Hepatocyte (in vitro differentiated cells): ENCODE measurements around the gene C2CD4C. TPM values are rescaled to one million over a fixed set of nuclear protein-coding genes. Genes with fewer than 3 reads are reported as not detected.
"Not testable (repeated sequence)": the region's sequence is repeated elsewhere in the genome, so short reads cannot be mapped to it uniquely, and the experiment has no call there.

Experiments used
- DNase-seq: peaks from one replicate; pipeline ENCODE4 v3.0.0-alpha.2; 2016; ENCODE audit warnings: low spot score
- H2AFZ ChIP-seq: fragments of 200-600 bp; sonication (generic); 2 replicates; pipeline ENCODE4 v1.6.0; 2016; ENCODE audit warnings: antibody characterized with exemption, mild to moderate bottlenecking
- H3K27ac ChIP-seq: fragments of 200-600 bp; sonication (generic); 2 replicates; pipeline ENCODE4 v1.5.1; 2016; ENCODE audit warnings: mild to moderate bottlenecking
- H3K27me3 ChIP-seq: fragments of 200-600 bp; sonication (generic); 2 replicates; pipeline ENCODE4 v1.6.1; 2016
- H3K36me3 ChIP-seq: fragments of 200-600 bp; sonication (generic); replicated peaks from 2 replicates; pipeline ENCODE4 v1.5.1; 2016; ENCODE audit warnings: low read depth; ENCODE audit not compliant: insufficient read depth
- H3K4me1 ChIP-seq: fragments of 200-600 bp; sonication (generic); 2 replicates; pipeline ENCODE4 v1.5.1; 2016; ENCODE audit warnings: mild to moderate bottlenecking, moderate library complexity; ENCODE audit not compliant: insufficient read depth
- H3K4me2 ChIP-seq: fragments of 200-600 bp; sonication (generic); 2 replicates; pipeline ENCODE4 v1.6.0; 2016
- H3K4me3 ChIP-seq: fragments of 200-600 bp; sonication (generic); 2 replicates; pipeline ENCODE4 v1.5.1; 2016; ENCODE audit warnings: mild to moderate bottlenecking
- H3K79me2 ChIP-seq: fragments of 200-600 bp; sonication (generic); 2 replicates; pipeline ENCODE4 v1.6.0; 2017; ENCODE audit warnings: mild to moderate bottlenecking
- H3K9me2 ChIP-seq: fragments of 200-600 bp; sonication (generic); replicated peaks from 2 replicates; pipeline ENCODE4 v1.6.0; 2017; ENCODE audit warnings: mild to moderate bottlenecking; ENCODE audit not compliant: insufficient read depth
- H3K9me3 ChIP-seq: fragments of 200-600 bp; sonication (generic); 2 replicates; pipeline ENCODE4 v1.5.1; 2016; ENCODE audit warnings: low read depth, mild to moderate bottlenecking
- H4K20me1 ChIP-seq: fragments of 200-600 bp; sonication (generic); 2 replicates; pipeline ENCODE4 v1.6.0; 2016; ENCODE audit warnings: mild to moderate bottlenecking; ENCODE audit not compliant: insufficient read depth, poor library complexity, severe bottlenecking
- CTCF ChIP-seq: fragments of 200-600 bp; sonication (generic); IDR thresholded peaks from 2 replicates; pipeline ENCODE4 v1.5.1; 2016; ENCODE audit warnings: antibody characterized with exemption, mild to moderate bottlenecking; ENCODE audit not compliant: poor library complexity
- EZH2 ChIP-seq: fragments of 200-600 bp; sonication (generic); IDR thresholded peaks from 2 replicates; pipeline ENCODE4 v1.6.1; 2016; ENCODE audit warnings: antibody characterized with exemption, mild to moderate bottlenecking, borderline replicate concordance
- EZH2phosphoT487 ChIP-seq: fragments of 200-600 bp; sonication (generic); IDR thresholded peaks from one replicate; pipeline ENCODE4 v1.6.1; 2018; ENCODE audit warnings: antibody characterized with exemption, mild to moderate bottlenecking, low read depth, moderate library complexity; ENCODE audit not compliant: unreplicated experiment, severe bottlenecking
- WGBS: methylation state at CpG from one replicate; pipeline ENCODE4 v1.1.6; 2016; ENCODE audit warnings: low lambda C conversion rate; ENCODE audit errors: missing lambda C conversion rate; 5-methylcytosine and 5-hydroxymethylcytosine counted together
- polyA plus RNA-seq: library from polyadenylated mRNA; unstranded; fragments of >200 nt; fragmentation: Nextera tagmentation; extraction: Ambion mirVana; gene quantifications from 2 replicates; pipeline ENCODE4 v1.2.1, GENCODE V29; 2016
- total RNA-seq: library from RNA; depleted of rRNA; stranded (reverse); fragments of >200 nt; gene quantifications from 2 replicates; pipeline ENCODE4 v1.2.3, GENCODE V29; 2014

C2CD4C gene
- total and polyA plus RNA-seq, 2 experiments from 2014 or later = 3.4 to 4.6 TPM

- H3K4me1 ChIP-seq = no peaks in the 10 kb centered on the region
- no peak overlapping the region for H2AFZ ChIP-seq
- H3K9me2 ChIP-seq = no peaks in the 10 kb centered on the region
- no peaks in the 10 kb centered on the region for H4K20me1 ChIP-seq
- no peaks in the 10 kb centered on the region for H3K9me3 ChIP-seq
- H3K27me3 ChIP-seq = no peaks in the 10 kb centered on the region
- no peak overlapping the region for H3K4me2 ChIP-seq
- H3K36me3 ChIP-seq = no peaks in the 10 kb centered on the region
- H3K4me3 ChIP-seq = no peak overlapping the region
- no peaks in the 10 kb centered on the region for H3K79me2 ChIP-seq
- H3K27ac ChIP-seq = no peak overlapping the region
- no peak for DNase-seq
- WGBS = 84% methylated on average over 11 of the region's 12 CpGs
- TF ChIP-seq EZH2 = no peak
- no peak for TF ChIP-seq EZH2phosphoT487
- TF ChIP-seq CTCF = no peak
These were observed 19.0 kb downstream of the C2CD4C start for GRCh38 chr19:389935-390289.

- WGBS = 81% methylated on average over 20 of the region's 21 CpGs
- no peak overlapping the region for H2AFZ ChIP-seq
- no peaks in the 10 kb centered on the region for H3K27me3 ChIP-seq
- no peaks in the 10 kb centered on the region for H3K9me2 ChIP-seq
- H3K9me3 ChIP-seq = no peaks in the 10 kb centered on the region
- no peak overlapping the region for H3K4me2 ChIP-seq
- no peak overlapping the region for H3K4me3 ChIP-seq
- DNase-seq = no peak
- TF ChIP-seq CTCF (no peak), EZH2phosphoT487 (no peak)
- no peaks in the 10 kb centered on the region for H3K4me1 ChIP-seq
- no peaks in the 10 kb centered on the region for H3K79me2 ChIP-seq
- H4K20me1 ChIP-seq = no peaks in the 10 kb centered on the region
- no peak overlapping the region for H3K27ac ChIP-seq
- H3K36me3 ChIP-seq = no peaks in the 10 kb centered on the region
These were observed 19.6 kb downstream of the C2CD4C start for GRCh38 chr19:389255-389934.

DNA sequence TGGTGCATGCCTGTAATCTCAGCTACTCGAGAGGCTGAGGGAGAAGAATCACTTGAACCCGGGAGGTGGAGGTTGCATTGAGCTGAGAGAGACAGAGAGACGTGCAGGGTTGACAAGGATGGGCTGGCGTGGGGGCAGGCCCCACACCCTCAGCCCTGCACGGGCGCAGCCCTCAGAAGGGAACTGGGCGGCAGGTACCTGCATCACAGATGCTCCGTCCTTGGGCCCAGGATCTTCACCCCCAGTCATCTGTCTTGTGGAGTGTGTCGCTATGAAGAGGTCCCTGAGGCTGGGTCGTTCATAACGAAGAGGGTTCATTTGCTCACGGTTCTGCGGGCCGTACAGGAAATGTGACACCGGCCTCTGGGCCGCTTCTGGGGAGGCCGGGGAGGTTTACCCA lies 20.3 kb downstream of the C2CD4C start:
- H3K4me3 ChIP-seq = no peak overlapping the region
- H3K27me3 ChIP-seq = no peaks in the 10 kb centered on the region
- no peaks in the 10 kb centered on the region for H3K36me3 ChIP-seq
- no peak overlapping the region for H3K4me2 ChIP-seq
- no peaks in the 10 kb centered on the region for H3K9me2 ChIP-seq
- no peaks in the 10 kb centered on the region for H3K79me2 ChIP-seq
- no peak overlapping the region for H2AFZ ChIP-seq
- H3K4me1 ChIP-seq = no peaks in the 10 kb centered on the region
- no peaks in the 10 kb centered on the region for H3K9me3 ChIP-seq
- no peak overlapping the region for H3K27ac ChIP-seq
- no peak for TF ChIP-seq CTCF
- no peak for TF ChIP-seq EZH2
- no peak for TF ChIP-seq EZH2phosphoT487
- WGBS = 91% methylated on average over 17 of the region's 17 CpGs
- no peak for DNase-seq
- H4K20me1 ChIP-seq = no peaks in the 10 kb centered on the region

- no peak for TF ChIP-seq EZH2phosphoT487
- TF ChIP-seq EZH2 = no peak
- TF ChIP-seq CTCF = no peak
- no peak for DNase-seq
- no peak overlapping the region for H2AFZ ChIP-seq
- 98% methylated on average over 11 of the region's 21 CpGs for WGBS
- H3K4me1 ChIP-seq = no peaks in the 10 kb centered on the region
- H3K9me2 ChIP-seq = no peaks in the 10 kb centered on the region
- no peak overlapping the region for H3K27ac ChIP-seq
- H3K9me3 ChIP-seq = no peaks in the 10 kb centered on the region
- no peak overlapping the region for H3K4me3 ChIP-seq
- no peak overlapping the region for H3K4me2 ChIP-seq
- no peaks in the 10 kb centered on the region for H3K36me3 ChIP-seq
- H3K27me3 ChIP-seq = no peaks in the 10 kb centered on the region
- no peaks in the 10 kb centered on the region for H3K79me2 ChIP-seq
- no peaks in the 10 kb centered on the region for H4K20me1 ChIP-seq
These were observed 21.2 kb downstream of the C2CD4C start for GRCh38 chr19:387777-388176.

GRCh38 chr19:386632-387301 lies 22.2 kb downstream of the C2CD4C start:
- not testable (repeated sequence) for H3K9me2 ChIP-seq, H3K79me2 ChIP-seq, H3K36me3 ChIP-seq, H3K27me3 ChIP-seq, H3K4me3 ChIP-seq, H4K20me1 ChIP-seq, H3K27ac ChIP-seq, H3K4me1 ChIP-seq, H3K4me2 ChIP-seq, H2AFZ ChIP-seq, H3K9me3 ChIP-seq
- 14% methylated on average over 12 of the region's 22 CpGs for WGBS
- peak; percentile 52 for DNase-seq
